Heart left ventricle (tissue), 13 donors: ENCODE results near the gene COX4I1.

Source experiments
- POLR2A ChIP-seq, 2 donors: fragments of 450-650 bp; IDR thresholded peaks; one replicate each; pipeline ENCODE4 v1.6.1; 2017; ENCODE audit warnings: antibody characterized with exemption in 2 of 2, mild to moderate bottlenecking in 2 of 2, moderate library complexity in 2 of 2
- TF ChIP-seq, protein P1 (sequence below), 12 donors: fragments of 200-600 bp; sonication (generic) in 4 of 12; IDR thresholded peaks; one replicate each; pipeline versions ENCODE4 v1.5.0 to v1.8.0; 2018 to 2022; ENCODE audit warnings: antibody characterized with exemption in 12 of 12, mild to moderate bottlenecking in 5 of 12
- donor health status: ischemic (EF 13 %, LVEDD 7.1; RV severe dilation, severe dysfunction).
- donor health status: DM: no; HTN: yes; CAD: no.
- donor health status: DM: no; HTN: no; CAD: no.
- donor health status: ischemic (EF 25% LVEDD 6.9; RV normal size, moderate dysfunction).
- donor health status: ischemic (EF 25% LVEDD 5.7; RV mildly dilated, moderate dysfunction).
- donor health status: ischemic (EF 35%, LVEDD 5.7; RV mildly dilated, moderate dysfunction).
- donor health status: nonischemic (EF 11% LVEDD 7.7; RV severe dilation, severe dysfunction).
- donor health status: DM: yes; HTN: yes; CAD: no.
- donor health status: PGD.
- donor health status: ischemic (EF 29% LVEDD 5.4; RV normal size, mild dysfunction).
- donor health status: nonischemic (EF 23%, LVEDD 6.1; RV moderate dilation, normal function).

DNA sequence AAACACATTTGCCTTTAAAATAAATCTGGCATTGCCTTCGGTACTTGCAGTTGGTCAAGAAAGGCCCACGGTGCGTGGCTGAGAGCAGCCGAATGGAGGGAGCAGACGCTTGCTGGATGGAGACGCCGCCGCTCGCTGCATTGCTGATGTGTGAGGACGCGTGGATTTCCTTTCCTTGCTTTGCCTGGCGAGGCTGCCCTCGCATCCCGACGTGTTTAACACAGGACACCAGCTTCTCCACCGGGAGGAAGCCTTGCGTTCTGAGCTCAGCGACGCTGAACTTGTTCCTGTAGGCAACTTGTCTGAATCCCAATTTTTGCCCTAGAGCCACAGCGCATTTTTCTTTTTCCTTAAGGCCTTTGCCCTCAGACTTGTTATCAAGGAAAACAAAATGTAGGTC is 45.8 kb downstream of the COX4I1 start:
- TF ChIP-seq, protein P1, sequence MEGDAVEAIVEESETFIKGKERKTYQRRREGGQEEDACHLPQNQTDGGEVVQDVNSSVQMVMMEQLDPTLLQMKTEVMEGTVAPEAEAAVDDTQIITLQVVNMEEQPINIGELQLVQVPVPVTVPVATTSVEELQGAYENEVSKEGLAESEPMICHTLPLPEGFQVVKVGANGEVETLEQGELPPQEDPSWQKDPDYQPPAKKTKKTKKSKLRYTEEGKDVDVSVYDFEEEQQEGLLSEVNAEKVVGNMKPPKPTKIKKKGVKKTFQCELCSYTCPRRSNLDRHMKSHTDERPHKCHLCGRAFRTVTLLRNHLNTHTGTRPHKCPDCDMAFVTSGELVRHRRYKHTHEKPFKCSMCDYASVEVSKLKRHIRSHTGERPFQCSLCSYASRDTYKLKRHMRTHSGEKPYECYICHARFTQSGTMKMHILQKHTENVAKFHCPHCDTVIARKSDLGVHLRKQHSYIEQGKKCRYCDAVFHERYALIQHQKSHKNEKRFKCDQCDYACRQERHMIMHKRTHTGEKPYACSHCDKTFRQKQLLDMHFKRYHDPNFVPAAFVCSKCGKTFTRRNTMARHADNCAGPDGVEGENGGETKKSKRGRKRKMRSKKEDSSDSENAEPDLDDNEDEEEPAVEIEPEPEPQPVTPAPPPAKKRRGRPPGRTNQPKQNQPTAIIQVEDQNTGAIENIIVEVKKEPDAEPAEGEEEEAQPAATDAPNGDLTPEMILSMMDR (IDR thresholded peaks at IDR 0.05), result no peak
- TF ChIP-seq POLR2A (IDR thresholded peaks at IDR 0.05), result no peak
